ENCODE results near the gene OIT3.
"Not testable (repeated sequence)": the region's sequence is repeated elsewhere in the genome, so short reads cannot be mapped to it uniquely, and the experiment has no call there.

OIT3 gene

DNA sequence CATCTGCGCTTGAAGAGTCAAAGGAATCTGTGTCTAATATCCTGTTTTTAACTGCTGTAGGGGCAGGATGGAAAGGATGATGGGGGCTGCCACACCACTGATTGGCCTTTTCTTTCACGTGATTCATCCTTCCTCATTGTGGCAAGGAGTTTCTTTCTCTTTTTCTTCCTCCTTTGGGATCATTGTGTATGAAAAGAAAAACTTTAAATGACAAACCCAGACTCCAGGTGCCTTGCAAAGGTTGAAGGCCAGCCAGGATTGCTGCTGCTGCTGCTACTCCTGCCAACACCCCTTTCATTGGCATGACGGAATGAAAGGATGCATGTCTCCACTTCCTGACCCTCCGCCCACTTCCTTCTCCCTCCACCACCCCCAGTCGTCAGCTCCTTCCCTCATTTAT, 6.5 kb upstream of the OIT3 start:
- DNase-seq (ENCODE audit: low spot score in 2 of 2) = no peak
- H3K4me1 Mint-ChIP-seq = peaks cover 7% of the 10 kb centered on the region
- H3K9me3 Mint-ChIP-seq = no peaks in the 10 kb centered on the region
- H3K4me3 Mint-ChIP-seq = peak overlapping the region; percentile 6
- peak overlapping the region; percentile 9 for H3K27ac Mint-ChIP-seq
- peaks cover 6% of the 10 kb centered on the region for H3K36me3 Mint-ChIP-seq
- ATAC-seq = no peak

DNA sequence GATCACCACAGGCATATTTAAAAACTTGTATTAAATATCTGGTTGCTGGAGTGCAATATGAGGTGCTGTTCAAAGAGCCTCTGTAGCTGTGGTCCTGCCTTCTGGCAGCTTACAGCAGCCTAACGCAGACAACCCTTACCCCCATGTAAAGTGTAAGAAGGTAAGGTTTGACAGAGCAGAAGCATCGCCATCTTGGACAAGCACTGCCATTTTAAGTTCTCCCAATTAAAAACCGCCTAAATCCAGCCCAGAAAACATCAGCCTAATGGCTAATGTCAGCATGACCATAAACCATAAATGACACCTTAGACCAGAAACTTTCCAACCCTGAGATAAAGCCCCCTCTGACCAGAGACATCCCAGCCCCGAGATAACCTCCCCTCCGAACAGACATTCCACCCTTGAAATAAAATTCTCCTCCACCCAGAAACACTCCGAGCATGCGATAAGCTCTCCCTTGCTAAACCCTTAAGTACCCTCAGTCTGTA, 5.3 kb upstream of the OIT3 start:
- no peak overlapping the region for H3K27ac Mint-ChIP-seq
- no peak overlapping the region for H3K4me3 Mint-ChIP-seq
- no peak for ATAC-seq

DNA sequence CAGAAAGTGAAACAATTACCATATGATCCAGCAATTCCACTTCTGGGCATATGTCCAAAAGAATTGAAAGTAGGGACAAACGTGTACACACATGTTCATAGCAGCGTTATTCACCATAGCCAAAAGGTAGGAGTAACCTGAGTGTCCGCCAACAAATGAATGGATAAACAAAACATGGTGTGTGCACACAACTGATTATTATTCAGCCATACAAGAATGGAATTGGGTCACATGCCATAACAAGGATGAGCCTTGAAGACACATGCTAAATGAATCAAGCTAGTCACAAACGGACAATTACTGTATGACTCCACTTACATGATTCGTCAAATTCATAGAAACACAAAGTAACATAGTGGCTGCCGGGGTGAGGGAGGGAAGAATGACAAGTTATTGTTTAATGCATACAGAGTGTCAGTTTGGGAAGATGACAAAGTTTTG, 4.1 kb upstream of the OIT3 start:
- peaks cover 7% of the 10 kb centered on the region for H3K4me1 Mint-ChIP-seq
- H3K9me3 Mint-ChIP-seq = no peaks in the 10 kb centered on the region
- H3K36me3 Mint-ChIP-seq = peaks cover 3% of the 10 kb centered on the region
- H3K4me3 Mint-ChIP-seq = no peak overlapping the region
- peak; percentile 62 for ATAC-seq
- no peak overlapping the region for H3K27ac Mint-ChIP-seq
- no peak for DNase-seq (ENCODE audit: low spot score in 2 of 2)

More for the DNA sequence above, 5.3 kb upstream of the OIT3 start:
- Mint-ChIP-seq H3K4me1 (peaks cover 7% of the 10 kb centered on the region), H3K36me3 (peaks cover 6% of the 10 kb centered on the region), H3K9me3 (no peaks in the 10 kb centered on the region)
- DNase-seq (ENCODE audit: low spot score in 2 of 2) = no peak

DNA sequence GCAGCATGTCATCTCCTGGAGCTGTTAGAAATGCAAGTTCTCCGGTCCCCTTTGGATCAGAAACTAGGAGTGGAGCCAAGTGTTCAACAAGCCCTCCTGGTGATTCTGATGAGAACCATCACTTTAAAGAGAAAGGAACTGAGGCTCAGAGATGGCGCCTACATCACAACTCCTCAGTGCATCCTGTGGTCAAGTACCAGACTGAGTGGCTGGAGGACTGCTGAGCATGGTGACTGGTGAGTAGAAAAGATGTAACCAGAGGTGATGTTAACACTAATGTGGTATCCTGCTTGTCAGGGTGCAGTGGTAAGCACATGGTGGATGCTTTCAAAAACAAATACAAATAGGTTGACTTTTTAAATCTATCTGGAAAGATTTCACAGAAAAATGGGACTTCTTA, 3.5 kb upstream of the OIT3 start:
- H3K27ac Mint-ChIP-seq = no peak overlapping the region
- H3K9me3 Mint-ChIP-seq = no peaks in the 10 kb centered on the region
- no peaks in the 10 kb centered on the region for H3K36me3 Mint-ChIP-seq
- peaks cover 7% of the 10 kb centered on the region for H3K4me1 Mint-ChIP-seq
- ATAC-seq (peak; percentile 44), DNase-seq (ENCODE audit: low spot score in 2 of 2) (no peak)
- H3K4me3 Mint-ChIP-seq = no peak overlapping the region

DNA sequence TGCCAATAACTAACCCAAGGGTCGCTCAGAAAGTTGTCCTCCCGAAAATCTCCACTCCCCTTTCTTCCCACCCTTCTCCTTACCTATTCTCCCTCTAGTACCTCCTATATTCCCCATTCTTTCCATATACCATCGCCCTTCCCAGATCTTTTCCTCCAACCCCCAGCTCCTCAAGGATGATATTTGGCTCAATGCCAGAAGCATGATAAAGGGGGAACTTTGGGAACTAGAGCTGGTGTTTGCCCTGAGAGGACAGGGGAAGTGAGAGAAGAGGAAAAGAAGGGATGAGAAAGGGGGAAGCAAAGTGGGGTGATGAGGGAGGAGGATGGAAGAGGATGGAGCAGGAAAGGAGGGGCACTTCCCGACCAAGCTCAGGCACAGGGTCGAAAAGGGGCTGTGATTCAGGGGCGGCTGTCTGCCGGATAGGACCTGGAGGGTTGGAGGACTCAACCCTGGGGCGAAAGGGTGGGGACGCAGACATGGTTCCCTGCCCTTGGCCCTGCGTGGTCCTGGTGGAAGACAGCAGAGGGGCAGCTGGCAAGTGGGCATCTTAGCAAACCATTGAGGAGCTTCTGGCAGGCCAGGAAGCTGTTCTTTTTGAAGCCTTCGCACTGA, 1.8 kb downstream of the OIT3 start:
- Mint-ChIP-seq H3K9me3 (no peaks in the 10 kb centered on the region), H3K4me3 (no peak overlapping the region), H3K4me1 (no peaks in the 10 kb centered on the region), H3K36me3 (no peaks in the 10 kb centered on the region), H3K27ac (no peak overlapping the region)
- ATAC-seq (no peak), DNase-seq (ENCODE audit: low spot score in 2 of 2) (no peak)

DNA sequence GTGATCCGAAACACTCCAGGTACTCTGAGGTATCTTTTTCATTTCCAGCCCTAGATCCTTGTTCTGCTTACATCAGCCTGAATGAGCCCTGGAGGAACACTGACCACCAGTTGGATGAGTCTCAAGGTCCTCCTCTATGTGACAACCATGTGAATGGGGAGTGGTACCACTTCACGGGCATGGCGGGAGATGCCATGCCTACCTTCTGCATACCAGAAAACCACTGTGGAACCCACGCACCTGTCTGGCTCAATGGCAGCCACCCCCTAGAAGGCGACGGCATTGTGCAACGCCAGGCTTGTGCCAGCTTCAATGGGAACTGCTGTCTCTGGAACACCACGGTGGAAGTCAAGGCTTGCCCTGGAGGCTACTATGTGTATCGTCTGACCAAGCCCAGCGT, 5.1 kb downstream of the OIT3 start:
- ATAC-seq = no peak
- Mint-ChIP-seq H3K4me3 (no peak overlapping the region), H3K36me3 (no peaks in the 10 kb centered on the region), H3K9me3 (no peaks in the 10 kb centered on the region), H3K4me1 (no peaks in the 10 kb centered on the region), H3K27ac (no peak overlapping the region)
- DNase-seq (ENCODE audit: low spot score in 2 of 2) = no peak

DNA sequence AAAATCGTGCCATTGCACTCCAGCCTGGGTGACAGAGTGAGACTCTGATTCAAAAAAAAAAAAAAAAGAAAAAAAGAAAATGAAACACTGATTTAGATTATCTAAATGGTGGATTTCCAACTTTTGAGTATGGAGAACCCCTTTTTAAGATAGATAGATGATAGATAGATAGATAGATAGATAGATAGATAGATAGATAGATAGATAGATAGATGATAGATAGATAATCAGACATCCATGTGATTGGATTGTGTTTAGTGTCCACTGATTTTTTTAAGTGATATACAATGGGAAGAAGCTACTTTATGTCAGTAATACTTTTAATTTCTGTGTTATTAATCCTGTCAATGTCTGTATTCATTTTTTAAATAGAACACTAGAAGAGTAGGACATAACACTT, 6.0 kb downstream of the OIT3 start:
- ATAC-seq (no peak), DNase-seq (ENCODE audit: low spot score in 2 of 2) (no peak)
- no peaks in the 10 kb centered on the region for H3K36me3 Mint-ChIP-seq
- no peak overlapping the region for H3K4me3 Mint-ChIP-seq
- H3K9me3 Mint-ChIP-seq = no peaks in the 10 kb centered on the region
- H3K27ac Mint-ChIP-seq = no peak overlapping the region
- no peaks in the 10 kb centered on the region for H3K4me1 Mint-ChIP-seq

DNA sequence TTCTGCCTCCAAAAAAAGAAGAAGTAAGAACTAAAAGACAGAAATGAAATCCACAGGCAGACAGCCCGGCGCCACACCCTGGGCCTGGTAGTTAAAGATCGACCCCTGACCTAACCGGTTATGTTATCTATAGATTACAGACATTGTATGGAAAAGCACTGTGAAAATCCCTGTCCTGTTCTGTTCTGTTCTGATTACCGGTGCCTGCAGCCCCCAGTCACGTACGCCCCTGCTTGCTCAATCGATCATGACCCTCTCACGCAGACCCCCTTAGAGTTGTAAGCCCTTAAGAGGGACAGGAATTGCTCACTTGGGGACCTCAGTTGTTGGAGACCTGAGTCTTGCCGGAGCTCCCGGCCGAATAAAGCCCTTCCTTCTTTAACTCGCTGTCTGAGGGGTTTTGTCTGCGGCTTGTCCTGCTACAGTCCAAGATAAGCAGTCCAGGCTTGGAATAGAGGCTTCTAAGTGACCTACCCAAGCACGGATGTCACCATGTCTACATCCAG, 10.5 kb downstream of the OIT3 start:
- H3K9me3 Mint-ChIP-seq; H3K4me3 Mint-ChIP-seq; H3K36me3 Mint-ChIP-seq; H3K4me1 Mint-ChIP-seq; H3K27ac Mint-ChIP-seq; DNase-seq (ENCODE audit: low spot score in 2 of 2); ATAC-seq: not testable (repeated sequence)

DNA sequence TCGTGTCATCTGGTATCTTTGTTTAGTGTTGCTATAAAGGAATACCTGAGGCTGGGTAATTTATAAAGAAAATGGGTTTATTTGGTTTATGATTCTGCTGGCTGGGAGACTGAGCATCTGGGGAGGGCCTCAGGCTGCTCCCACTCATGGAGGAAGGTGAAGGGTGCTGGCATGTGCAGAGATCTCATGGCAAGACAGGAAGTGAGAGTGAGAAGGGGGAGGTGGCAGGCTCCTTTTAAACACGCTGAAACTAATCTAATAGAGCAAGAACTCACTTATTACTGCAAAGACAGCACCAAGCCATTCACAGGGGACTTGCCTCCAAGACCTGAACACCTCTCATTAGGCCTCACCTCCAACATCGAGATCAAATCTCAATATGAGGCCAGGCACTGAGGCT, 11.3 kb downstream of the OIT3 start:
- Mint-ChIP-seq H3K27ac (no peak overlapping the region), H3K4me1 (no peaks in the 10 kb centered on the region), H3K9me3 (no peaks in the 10 kb centered on the region), H3K4me3 (no peak overlapping the region), H3K36me3 (no peaks in the 10 kb centered on the region)
- no peak for ATAC-seq
- DNase-seq (ENCODE audit: low spot score in 2 of 2) = no peak

DNA sequence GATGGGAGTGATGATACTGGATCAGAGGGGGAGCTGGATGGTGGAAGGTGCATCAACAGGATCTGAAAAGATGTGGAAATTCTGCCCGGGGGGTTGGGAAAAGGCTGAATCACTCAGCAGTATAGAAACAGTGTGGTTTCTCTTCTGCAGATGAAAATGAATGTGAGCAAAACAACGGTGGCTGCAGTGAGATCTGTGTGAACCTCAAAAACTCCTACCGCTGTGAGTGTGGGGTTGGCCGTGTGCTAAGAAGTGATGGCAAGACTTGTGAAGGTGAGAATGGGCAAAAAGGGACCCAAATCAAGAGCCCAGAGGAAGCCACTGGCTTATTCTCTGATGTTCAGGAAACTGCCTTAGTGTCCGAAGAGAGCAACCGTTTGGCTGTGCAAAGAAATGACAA, 12.9 kb downstream of the OIT3 start:
- DNase-seq (ENCODE audit: low spot score in 2 of 2) (no peak), ATAC-seq (no peak)
- no peaks in the 10 kb centered on the region for H3K9me3 Mint-ChIP-seq
- no peak overlapping the region for H3K4me3 Mint-ChIP-seq
- no peaks in the 10 kb centered on the region for H3K36me3 Mint-ChIP-seq
- no peak overlapping the region for H3K27ac Mint-ChIP-seq
- no peaks in the 10 kb centered on the region for H3K4me1 Mint-ChIP-seq

DNA sequence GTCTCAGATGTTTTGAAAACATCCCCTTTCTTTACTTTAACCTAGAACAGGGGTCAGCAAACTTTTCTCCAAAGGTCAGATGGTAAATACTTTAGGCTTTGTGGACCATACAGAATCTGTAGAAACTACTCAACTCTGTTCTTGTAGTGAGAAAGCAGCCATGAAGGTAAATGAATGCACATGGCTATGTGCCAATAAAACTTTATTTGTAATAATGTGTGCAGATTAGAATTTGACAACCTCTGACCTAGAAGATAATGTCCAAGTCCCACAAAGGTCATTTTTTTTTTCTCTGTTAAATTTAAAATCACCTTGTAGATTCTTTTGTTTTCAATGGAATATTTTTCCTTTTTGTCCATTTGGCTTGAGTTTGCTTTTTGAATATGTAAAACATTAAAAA, 17.2 kb downstream of the OIT3 start:
- no peak for DNase-seq (ENCODE audit: low spot score in 2 of 2)
- Mint-ChIP-seq H3K4me3 (no peak overlapping the region), H3K9me3 (no peaks in the 10 kb centered on the region), H3K36me3 (no peaks in the 10 kb centered on the region), H3K4me1 (no peaks in the 10 kb centered on the region), H3K27ac (no peak overlapping the region)
- no peak for ATAC-seq

DNA sequence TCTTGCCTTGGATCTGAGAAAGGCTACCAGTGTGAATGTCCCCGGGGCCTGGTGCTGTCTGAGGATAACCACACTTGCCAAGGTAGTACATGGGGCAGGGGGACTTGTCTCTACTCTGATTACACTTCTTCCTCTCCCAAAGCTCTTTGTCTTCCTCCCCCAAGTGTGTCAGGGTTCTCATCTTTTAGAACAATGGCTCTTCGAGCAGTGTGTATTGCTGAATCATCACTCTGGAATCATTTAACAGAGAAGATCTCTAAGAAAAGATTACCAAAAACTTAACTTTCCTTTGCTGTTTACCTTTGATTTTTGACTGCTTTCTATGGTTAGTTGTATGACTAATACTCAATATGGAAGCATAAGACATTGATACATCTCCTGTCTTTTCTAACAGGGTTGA, 18.2 kb downstream of the OIT3 start:
- ATAC-seq = no peak

DNA sequence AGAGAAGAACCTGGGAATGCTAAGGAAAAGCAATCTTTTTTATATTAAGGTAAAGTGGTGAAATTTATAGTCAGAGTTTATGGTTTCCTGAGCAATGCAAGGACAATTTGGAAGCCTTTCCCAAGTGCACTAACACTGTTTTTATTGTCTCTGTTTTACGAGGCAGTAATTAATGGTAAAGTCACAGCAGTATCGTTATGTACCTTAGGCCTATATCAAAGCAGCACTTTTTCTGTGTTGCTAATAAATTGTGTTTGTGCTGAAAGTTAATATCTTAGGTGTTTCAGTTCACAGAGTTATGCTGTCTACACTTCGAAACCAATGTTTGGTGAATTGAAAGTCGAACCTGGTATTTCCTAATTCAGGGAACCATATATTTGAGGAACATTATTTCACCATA, 19.2 kb downstream of the OIT3 start:
- no peak for DNase-seq (ENCODE audit: low spot score in 2 of 2)
- no peaks in the 10 kb centered on the region for H3K9me3 Mint-ChIP-seq
- no peak for ATAC-seq
- H3K36me3 Mint-ChIP-seq = no peaks in the 10 kb centered on the region
- H3K4me1 Mint-ChIP-seq = no peaks in the 10 kb centered on the region
- no peak overlapping the region for H3K27ac Mint-ChIP-seq
- H3K4me3 Mint-ChIP-seq = no peak overlapping the region

More for the DNA sequence above, 18.2 kb downstream of the OIT3 start:
- Mint-ChIP-seq H3K9me3 (no peaks in the 10 kb centered on the region), H3K4me3 (no peak overlapping the region), H3K27ac (no peak overlapping the region), H3K4me1 (no peaks in the 10 kb centered on the region), H3K36me3 (no peaks in the 10 kb centered on the region)
- no peak for DNase-seq (ENCODE audit: low spot score in 2 of 2)

DNA sequence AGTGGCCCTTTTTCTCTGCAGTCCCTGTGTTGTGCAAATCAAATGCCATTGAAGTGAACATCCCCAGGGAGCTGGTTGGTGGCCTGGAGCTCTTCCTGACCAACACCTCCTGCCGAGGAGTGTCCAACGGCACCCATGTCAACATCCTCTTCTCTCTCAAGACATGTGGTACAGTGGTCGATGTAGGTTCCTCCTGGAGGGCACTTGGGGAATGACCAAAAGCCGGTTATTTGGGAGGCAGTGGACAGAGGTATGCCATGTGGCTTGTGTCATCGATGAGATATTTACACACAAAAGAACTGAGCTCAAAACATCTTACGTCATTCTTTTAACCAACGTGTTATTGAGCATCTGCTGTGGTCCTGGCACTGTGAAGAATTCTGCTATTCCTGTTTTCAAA, 19.7 kb downstream of the OIT3 start:
- no peaks in the 10 kb centered on the region for H3K36me3 Mint-ChIP-seq
- no peaks in the 10 kb centered on the region for H3K4me1 Mint-ChIP-seq
- no peak overlapping the region for H3K4me3 Mint-ChIP-seq
- ATAC-seq (no peak), DNase-seq (ENCODE audit: low spot score in 2 of 2) (no peak)
- no peaks in the 10 kb centered on the region for H3K9me3 Mint-ChIP-seq
- no peak overlapping the region for H3K27ac Mint-ChIP-seq

DNA sequence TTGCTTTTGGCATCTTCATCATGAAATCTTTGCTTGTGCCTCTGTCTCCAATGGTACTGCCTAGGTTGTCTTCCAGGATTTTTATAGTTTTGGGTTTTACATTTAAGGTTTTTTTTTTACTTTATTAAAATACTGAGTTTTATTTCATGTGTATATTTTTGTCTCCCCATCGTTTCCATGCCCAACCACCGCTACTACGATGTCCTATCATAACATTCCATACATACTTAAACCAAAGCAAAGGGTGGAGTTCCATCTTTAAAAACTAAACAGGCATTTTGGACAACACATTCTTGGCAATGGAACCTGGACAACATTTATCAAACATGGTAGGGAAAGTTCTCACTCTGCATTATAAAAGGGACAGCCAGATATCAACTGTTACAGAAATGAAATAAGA, 23.7 kb downstream of the OIT3 start:
- ATAC-seq; H3K36me3 Mint-ChIP-seq; H3K4me3 Mint-ChIP-seq; H3K27ac Mint-ChIP-seq; H3K4me1 Mint-ChIP-seq; DNase-seq (ENCODE audit: low spot score in 2 of 2): not testable (repeated sequence)
- H3K9me3 Mint-ChIP-seq = peaks cover 10% of the 10 kb centered on the region

DNA sequence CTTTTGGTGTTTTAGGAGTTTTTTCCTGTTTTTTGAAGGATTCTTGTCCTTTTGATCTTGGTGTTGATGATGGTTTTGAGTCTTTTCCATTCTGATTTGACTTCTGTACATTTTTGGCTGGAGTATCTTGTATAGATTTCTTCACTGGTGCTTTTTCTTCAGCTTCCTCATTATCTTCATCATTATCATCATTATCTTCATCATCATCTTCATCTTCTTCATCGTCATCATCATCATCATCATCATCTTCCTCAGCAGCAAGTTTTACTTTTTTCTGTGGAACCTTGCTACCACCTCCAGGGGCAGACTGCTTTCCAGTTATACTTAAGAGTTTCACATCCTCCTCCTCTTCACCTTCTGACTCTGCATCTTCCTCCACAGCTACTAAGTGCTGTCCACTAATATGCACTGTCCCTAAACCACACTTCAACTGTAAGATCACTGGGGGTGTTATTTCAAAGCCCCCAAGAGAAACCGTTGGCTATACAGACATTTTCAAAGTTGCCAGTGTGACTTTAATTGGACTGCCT, 24.3 kb downstream of the OIT3 start:
- H3K4me1 Mint-ChIP-seq; ATAC-seq; DNase-seq (ENCODE audit: low spot score in 2 of 2); H3K36me3 Mint-ChIP-seq; H3K27ac Mint-ChIP-seq; H3K4me3 Mint-ChIP-seq: not testable (repeated sequence)
- H3K9me3 Mint-ChIP-seq = peaks cover 14% of the 10 kb centered on the region
